HepG2 (cell line): Measurements from ENCODE around the gene CCDC142. TPM values are rescaled to one million over a fixed set of nuclear protein-coding genes. Genes with fewer than 3 reads are reported as not detected.

Source experiments
- AKNA ChIP-seq: sonication (generic); formaldehyde crosslinking; IDR thresholded peaks from 2 replicates; pipeline ENCODE4 v1.4.0; 2020; ENCODE audit warnings: missing genetic modification reagents, borderline replicate concordance
- ARID2 ChIP-seq: sonication (generic); formaldehyde crosslinking; IDR thresholded peaks from 2 replicates; pipeline ENCODE4 v1.8.1; 2022; ENCODE audit warnings: mild to moderate bottlenecking, missing genetic modification reagents, borderline replicate concordance
- E2F1 ChIP-seq: sonication (generic); formaldehyde crosslinking; IDR thresholded peaks from 2 replicates; pipeline ENCODE4 v1.5.0; 2020; ENCODE audit warnings: missing genetic modification reagents
- ELF4 ChIP-seq: sonication (generic); formaldehyde crosslinking; IDR thresholded peaks from 2 replicates; pipeline ENCODE4 v1.5.0; 2020; ENCODE audit warnings: missing genetic modification reagents, mild to moderate bottlenecking, moderate library complexity, borderline replicate concordance
- FOXA3 ChIP-seq: IDR thresholded peaks from 2 replicates; pipeline ENCODE4 v1.6.1; 2016; ENCODE audit warnings: missing genetic modification reagents, missing compliant biosample characterization
- MNT ChIP-seq: fragments of 450-650 bp; IDR thresholded peaks from 2 replicates; pipeline ENCODE4 v1.6.1; 2016
- NRL ChIP-seq: sonication (generic); formaldehyde crosslinking; IDR thresholded peaks from 2 replicates; pipeline ENCODE4 v1.5.0; 2020; ENCODE audit warnings: missing genetic modification reagents, mild to moderate bottlenecking, moderate library complexity, borderline replicate concordance
- RNF219 ChIP-seq: sonication (generic); formaldehyde crosslinking; IDR thresholded peaks from 2 replicates; pipeline ENCODE4 v1.5.0; 2020; ENCODE audit warnings: mild to moderate bottlenecking, missing genetic modification reagents
- SMAD1 ChIP-seq: sonication (generic); formaldehyde crosslinking; IDR thresholded peaks from 2 replicates; pipeline ENCODE4 v1.4.0; 2020; ENCODE audit warnings: missing genetic modification reagents, low read depth, mild to moderate bottlenecking, borderline replicate concordance
- SYNCRIP ChIP-seq: fragments of 200-400 bp; formaldehyde crosslinking; IDR thresholded peaks from 2 replicates; pipeline ENCODE4 v1.6.1; 2018; ENCODE audit warnings: mild to moderate bottlenecking, low read depth, low read length; ENCODE audit not compliant: insufficient read depth
- TAF1 ChIP-seq: sonication (generic); formaldehyde crosslinking; IDR thresholded peaks from 2 replicates; pipeline ENCODE4 v1.4.0; 2020; ENCODE audit warnings: missing genetic modification reagents
- TARDBP ChIP-seq: sonication (generic); formaldehyde crosslinking; IDR thresholded peaks from 2 replicates; pipeline ENCODE4 v1.8.0; 2022; ENCODE audit warnings: mild to moderate bottlenecking, missing genetic modification reagents
- TFAP4 ChIP-seq: sonication (generic); IDR thresholded peaks from 2 replicates; pipeline ENCODE4 v1.6.1; 2016; ENCODE audit warnings: low read depth, borderline replicate concordance
- TMF1 ChIP-seq: sonication (generic); formaldehyde crosslinking; IDR thresholded peaks from 2 replicates; pipeline ENCODE4 v1.8.1; 2022; ENCODE audit warnings: low read depth, missing genetic modification reagents
- ZBTB20 ChIP-seq: sonication (generic); formaldehyde crosslinking; IDR thresholded peaks from 2 replicates; pipeline ENCODE4 v1.8.1; 2023; ENCODE audit warnings: missing genetic modification reagents, low read depth, mild to moderate bottlenecking, borderline replicate concordance
- ZFP82 ChIP-seq: sonication (generic); formaldehyde crosslinking; IDR thresholded peaks from 2 replicates; pipeline ENCODE4 v1.5.1; 2020; ENCODE audit warnings: mild to moderate bottlenecking, missing genetic modification reagents, borderline replicate concordance
- ZNF431 ChIP-seq: sonication (generic); formaldehyde crosslinking; IDR thresholded peaks from 2 replicates; pipeline ENCODE4 v1.9.0; 2022; ENCODE audit warnings: missing genetic modification reagents, low read depth, mild to moderate bottlenecking, borderline replicate concordance
- ZNF501 ChIP-seq: sonication (generic); formaldehyde crosslinking; IDR thresholded peaks from 2 replicates; pipeline ENCODE4 v1.5.1; 2020; ENCODE audit warnings: mild to moderate bottlenecking, moderate library complexity, missing genetic modification reagents
- polyA plus RNA-seq, 8 experiments: library from polyadenylated mRNA; depleted of rRNA in 3 of 8; stranded (reverse) in 7 of 8; unstranded in 1 of 8; fragments of >200 nt; fragmentation: Illumina TruSeq in 4 of 8; extraction: Trizol in 4 of 8; gene quantifications; 2 replicates each; pipeline versions ENCODE4 v1.2.1 to v1.2.3, GENCODE V29; 2011 to 2016; ENCODE audit warnings: low read depth in 4 of 8, missing spikeins in 1 of 8, mixed read lengths in 1 of 8; ENCODE audit not compliant: insufficient read depth in 1 of 8
- total RNA-seq, 5 experiments: library from RNA; depleted of rRNA; stranded (reverse); fragments of >200 nt; fragmentation: Illumina TruSeq; extraction: Trizol; gene quantifications; 2 replicates each; pipeline ENCODE4 v1.2.3, GENCODE V29; 2016; ENCODE audit warnings: low read depth in 1 of 5

The CCDC142 gene
- total and polyA plus RNA-seq, 2 of the 13 experiments (the other 11 are each of a cell fraction or from before 2014, with no cell fraction given), result 14.7 to 30.4 TPM

GRCh38 chr2:74499267-74499939 lies 16.6 kb upstream of the CCDC142 start, which contains the start of gene LBX2 (continued):
- TF ChIP-seq ARID2 (CRISPR knock-in tag), result no peak
- no peak for TF ChIP-seq RNF219 (CRISPR knock-in tag)
- TF ChIP-seq ZBTB20, result 0 out of 2 replicates have a peak, but pooled peaks have one; percentile 44
- TF ChIP-seq ZNF501 (CRISPR knock-in tag), result no peak
- TF ChIP-seq SYNCRIP, result no peak
- no peak for TF ChIP-seq ZNF431
- TF ChIP-seq TARDBP (CRISPR knock-in tag), result no peak
- no peak for TF ChIP-seq TMF1 (CRISPR knock-in tag)
- no peak for TF ChIP-seq FOXA3 (CRISPR knock-in tag)
- 0 out of 2 replicates have a peak, but pooled peaks have one; percentile 40 for TF ChIP-seq SMAD1 (CRISPR knock-in tag)
- no peak for TF ChIP-seq E2F1 (CRISPR knock-in tag)
- no peak for TF ChIP-seq AKNA (CRISPR knock-in tag)
- no peak for TF ChIP-seq NRL (CRISPR knock-in tag)
- TF ChIP-seq MNT, result no peak
- TF ChIP-seq ZFP82 (CRISPR knock-in tag), result no peak
- no peak for TF ChIP-seq ELF4
- TF ChIP-seq TFAP4, result no peak
- TF ChIP-seq TAF1 (CRISPR knock-in tag), result peak; percentile 29; the same call in 1 of the 2 replicates
